Measurements from ENCODE around the gene CDKAL1. TPM values are rescaled to one million over a fixed set of nuclear protein-coding genes. Genes with fewer than 3 reads are reported as not detected.

The CDKAL1 gene
- polyA plus RNA-seq, 12 donors = 10.0 to 17.3 (median 14.8) TPM; not detected in 1

GRCh38 chr6:20876036-20876435, 341.8 kb downstream of the CDKAL1 start:
- DNase-seq = no peak

DNA sequence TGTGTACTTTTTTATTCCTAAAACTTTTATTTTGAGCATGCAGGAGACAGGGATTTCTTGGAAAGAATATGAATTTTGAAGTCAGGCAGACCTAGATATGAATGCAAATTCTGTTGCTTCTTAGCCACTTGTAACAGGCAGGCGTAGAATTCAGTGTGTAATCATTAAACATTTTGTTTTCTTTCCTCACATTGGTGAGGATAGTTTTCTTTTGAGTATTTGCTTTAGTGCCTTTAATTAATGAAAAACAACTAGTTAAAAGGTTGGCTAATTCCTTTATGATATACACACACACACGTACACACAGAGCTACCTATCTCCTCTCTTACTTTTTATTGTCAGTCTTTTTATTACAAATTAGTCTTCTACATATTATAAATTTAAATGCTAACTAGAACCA, 342.3 kb downstream of the CDKAL1 start:
- DNase-seq = no peak

- DNase-seq = no peak
Observed at GRCh38 chr6:20877008-20877937, 343.0 kb downstream of the CDKAL1 start.

- DNase-seq = no peak
Observed at GRCh38 chr6:20879121-20879520, 344.9 kb downstream of the CDKAL1 start.

GRCh38 chr6:20879526-20879925, 345.3 kb downstream of the CDKAL1 start:
- no peak for DNase-seq

- no peak for DNase-seq
Observed at GRCh38 chr6:20881365-20881764, 347.1 kb downstream of the CDKAL1 start.

DNA sequence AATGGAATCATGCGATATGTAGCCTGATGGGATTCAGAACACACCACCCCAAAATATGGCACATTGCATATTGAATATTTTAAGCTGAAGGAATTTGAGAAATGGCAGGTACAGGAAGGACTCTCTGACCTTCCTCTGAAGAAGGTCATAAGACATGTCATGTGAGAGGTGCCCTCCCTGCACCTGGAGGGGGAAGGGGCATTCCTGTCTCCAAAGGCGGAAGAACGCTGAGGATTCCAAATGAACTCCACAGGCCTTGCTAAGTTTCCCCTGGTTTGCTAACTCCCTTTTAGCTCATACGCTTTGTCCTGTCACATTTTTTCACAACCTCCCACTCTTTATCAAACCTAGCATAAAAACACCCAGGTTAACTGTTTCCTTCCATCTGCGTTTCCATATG, 347.8 kb downstream of the CDKAL1 start:
- DNase-seq = no peak

DNA sequence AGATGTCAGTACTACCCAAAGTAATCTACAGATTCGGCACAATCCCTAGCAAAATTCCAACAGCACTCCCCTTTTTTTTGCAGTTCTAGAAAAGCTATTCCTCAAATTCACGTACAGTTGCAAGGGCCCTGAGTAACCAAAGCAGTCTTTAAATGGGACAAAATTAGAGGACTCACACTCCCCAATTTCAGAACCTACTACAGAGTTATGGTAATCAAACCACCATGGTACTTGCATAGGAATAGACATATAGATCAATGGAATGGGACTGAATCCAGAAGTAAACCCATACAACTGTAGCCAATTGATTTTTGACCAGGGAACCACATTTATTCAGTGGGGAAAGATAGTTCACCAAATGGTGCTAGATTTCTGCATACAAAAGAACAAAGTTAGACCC, 350.8 kb downstream of the CDKAL1 start:
- no peak for DNase-seq

DNA sequence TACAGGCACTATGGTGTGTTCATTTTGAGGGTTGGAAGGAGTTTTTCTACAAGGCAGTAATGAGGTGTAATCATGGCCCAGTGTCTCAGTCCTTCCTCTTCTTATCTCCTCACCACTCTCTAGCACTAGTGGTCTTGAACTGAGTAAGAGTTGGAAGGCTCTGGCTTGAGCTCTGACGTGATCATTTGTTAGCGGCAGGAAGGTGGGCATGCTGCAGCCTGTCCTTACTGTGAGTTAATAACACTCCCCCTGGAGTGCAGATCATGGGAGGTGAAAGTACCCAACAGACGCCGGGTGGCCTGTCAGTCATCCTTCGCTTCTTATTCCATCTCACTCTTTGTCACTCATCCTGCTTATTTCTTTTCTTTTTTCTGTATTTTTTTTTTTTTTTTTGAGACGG, 356.9 kb downstream of the CDKAL1 start:
- DNase-seq = no peak

DNA sequence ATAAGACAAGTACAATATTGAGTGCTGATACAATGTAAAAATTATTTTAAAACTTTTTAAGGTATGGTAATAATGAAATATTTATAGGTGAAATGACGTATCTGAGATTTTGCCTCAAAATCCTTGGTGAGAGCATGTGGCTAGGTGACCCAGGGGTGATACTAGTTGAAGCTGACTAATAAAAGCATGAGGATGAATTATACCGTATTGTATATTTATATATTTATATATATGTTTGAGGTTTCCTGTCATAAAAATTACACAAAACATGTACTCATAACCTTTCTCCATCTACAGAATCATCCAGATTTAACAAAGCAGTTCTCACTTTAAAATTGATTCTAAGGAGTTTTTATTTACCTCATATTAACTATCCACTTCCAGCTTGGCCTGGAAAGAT, 358.1 kb downstream of the CDKAL1 start:
- no peak for DNase-seq

GRCh38 chr6:20893412-20893811, 359.2 kb downstream of the CDKAL1 start:
- no peak for DNase-seq

DNA sequence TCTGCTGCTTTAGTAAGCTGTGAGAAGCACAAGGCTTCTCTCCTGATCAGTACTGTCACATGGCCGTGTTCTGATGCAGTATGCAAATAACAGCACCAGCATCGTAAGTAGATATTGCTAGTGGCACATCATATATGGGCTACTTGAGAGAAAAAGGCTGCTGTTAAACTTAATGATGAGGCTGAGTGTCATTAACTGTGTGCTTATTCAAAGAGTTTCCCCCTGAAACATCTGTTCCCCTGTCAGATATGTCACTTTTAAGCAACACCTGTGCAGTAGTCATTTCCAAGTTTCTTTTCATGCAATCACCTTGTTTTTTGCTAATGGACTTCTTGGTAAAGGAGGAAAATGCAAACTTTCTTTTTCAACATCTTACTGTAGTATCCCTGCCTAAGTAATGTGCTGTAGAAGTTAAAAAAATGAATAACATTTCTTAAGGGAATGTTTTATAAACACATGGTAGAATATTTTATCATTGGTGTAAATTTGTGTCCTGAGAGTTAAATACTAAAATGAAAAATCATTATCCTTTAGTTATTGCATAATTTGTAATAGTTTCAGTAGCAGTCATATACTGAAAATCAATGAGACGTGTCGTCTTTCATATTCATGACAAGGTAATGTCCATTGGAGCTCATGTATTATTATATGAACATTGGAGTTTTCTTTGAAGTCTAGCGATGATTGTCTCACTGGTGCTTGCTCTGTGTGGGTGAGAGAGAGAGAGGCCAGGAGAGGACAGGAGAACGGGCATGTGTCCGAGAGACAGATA, 366.3 kb downstream of the CDKAL1 start:
- no peak for DNase-seq

GRCh38 chr6:20905377-20905776, 371.1 kb downstream of the CDKAL1 start:
- no peak for DNase-seq

DNA sequence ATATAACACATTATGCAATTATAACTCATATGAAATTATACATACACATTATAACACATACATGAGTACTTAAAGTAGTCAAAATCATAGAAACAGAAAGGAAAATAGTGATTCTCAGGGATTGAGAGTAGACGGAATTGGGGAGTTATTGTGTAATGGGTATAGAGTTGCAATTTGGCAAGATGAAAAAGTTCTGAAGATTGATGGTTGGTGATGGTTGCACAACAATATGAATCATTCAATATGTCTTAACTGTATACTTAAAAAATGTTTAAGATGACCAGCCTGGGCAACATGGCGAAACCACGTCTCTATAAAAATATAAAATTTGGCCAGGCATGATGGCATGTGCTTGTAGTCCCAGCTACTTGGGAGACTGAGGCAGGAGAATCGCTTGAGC, 372.7 kb downstream of the CDKAL1 start:
- no peak for DNase-seq

DNA sequence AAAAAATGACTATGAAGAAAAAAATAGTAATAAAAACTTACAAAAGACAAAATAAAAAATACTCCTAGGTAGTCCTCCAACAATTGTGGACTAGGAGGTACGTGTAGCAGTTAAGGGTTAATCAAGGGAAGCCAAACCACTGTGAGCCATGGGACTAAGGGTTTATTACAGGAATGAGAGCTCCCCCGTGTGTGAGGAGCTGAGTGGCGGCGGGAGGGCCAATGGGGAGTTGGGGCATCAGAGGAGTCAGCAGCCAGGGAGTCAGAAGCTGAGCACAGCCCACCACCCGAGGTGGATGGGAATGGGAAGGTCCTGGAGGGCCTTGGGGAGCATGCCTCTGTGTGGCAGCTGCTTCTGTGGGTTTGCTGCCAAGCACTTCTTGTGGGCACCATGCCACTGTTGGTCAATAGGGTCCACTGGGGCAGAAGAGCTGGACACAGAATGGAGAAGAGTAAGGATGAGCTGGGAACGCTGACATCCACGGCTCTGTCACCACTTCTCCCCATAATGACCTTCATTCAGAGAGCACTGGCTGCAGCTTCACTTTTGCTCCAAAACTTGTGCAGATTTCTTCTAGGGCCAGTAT, 373.3 kb downstream of the CDKAL1 start:
- no peak for DNase-seq

GRCh38 chr6:20909621-20910020, 375.4 kb downstream of the CDKAL1 start:
- DNase-seq = no peak

- no peak for DNase-seq
Observed at GRCh38 chr6:20911712-20912111, 377.5 kb downstream of the CDKAL1 start.

GRCh38 chr6:20915156-20915555, 380.9 kb downstream of the CDKAL1 start:
- no peak for DNase-seq

- DNase-seq = no peak
Observed at GRCh38 chr6:20915626-20916025, 381.4 kb downstream of the CDKAL1 start.

GRCh38 chr6:20916086-20916485, 381.8 kb downstream of the CDKAL1 start:
- DNase-seq = no peak

DNA sequence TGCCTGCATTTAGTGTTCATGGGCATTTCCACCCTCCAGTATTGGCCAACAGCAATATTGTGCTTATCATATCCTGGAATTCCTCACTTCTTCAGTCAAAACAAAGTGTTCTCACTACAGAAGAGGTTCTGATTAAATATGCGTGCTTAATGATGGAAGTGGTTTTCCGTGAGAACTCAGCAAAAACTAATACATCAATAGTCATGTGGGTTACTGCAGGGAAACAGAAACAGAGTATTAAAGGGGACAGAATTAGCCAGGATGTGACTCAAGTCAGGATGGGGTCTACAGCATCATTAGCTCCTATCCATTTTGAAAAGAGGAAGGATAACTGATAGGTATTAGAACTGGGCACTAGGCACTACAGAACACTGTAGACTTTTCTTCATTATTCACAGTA, 384.6 kb downstream of the CDKAL1 start:
- DNase-seq = no peak

GRCh38 chr6:20919677-20920385, 385.6 kb downstream of the CDKAL1 start:
- no peak for DNase-seq
